WTC11 (cell line): Measurements from ENCODE around the gene VANGL2.

Source experiments
- ATF2 ChIP-seq: sonication (generic); formaldehyde crosslinking; IDR thresholded peaks from 2 replicates; pipeline ENCODE4 v1.8.1; 2022; ENCODE audit warnings: low read depth, missing genetic modification reagents, borderline replicate concordance
- CREB1 ChIP-seq: sonication (generic); formaldehyde crosslinking; IDR thresholded peaks from 2 replicates; pipeline ENCODE4 v1.8.0; 2023; ENCODE audit warnings: mild to moderate bottlenecking, missing genetic modification reagents
- CTCF ChIP-seq: fragments of 200-600 bp; IDR thresholded peaks from 2 replicates; pipeline ENCODE4 v1.8.0; 2022; ENCODE audit warnings: antibody characterized with exemption
- GABPB1 ChIP-seq: sonication (generic); formaldehyde crosslinking; IDR thresholded peaks from 2 replicates; pipeline ENCODE4 v1.8.1; 2023; ENCODE audit warnings: mild to moderate bottlenecking, missing genetic modification reagents
- GTF2I ChIP-seq: fragments of 250-450 bp; sonication (Bioruptor Pico); conservative IDR thresholded peaks from 2 replicates; pipeline ENCODE4 v1.4.0; 2021; ENCODE audit warnings: mild to moderate bottlenecking
- JUN ChIP-seq: sonication (generic); formaldehyde crosslinking; IDR thresholded peaks from 2 replicates; pipeline ENCODE4 v1.8.0; 2023; ENCODE audit warnings: mild to moderate bottlenecking, missing genetic modification reagents
- MAX ChIP-seq: sonication (generic); formaldehyde crosslinking; IDR thresholded peaks from 2 replicates; pipeline ENCODE4 v1.8.0; 2022; ENCODE audit warnings: mild to moderate bottlenecking, missing genetic modification reagents
- TEAD4 ChIP-seq: sonication (generic); formaldehyde crosslinking; IDR thresholded peaks from 2 replicates; pipeline ENCODE4 v1.8.0; 2022; ENCODE audit warnings: mild to moderate bottlenecking, missing genetic modification reagents
- TF ChIP-seq, protein P1 (sequence below): fragments of 250-450 bp; sonication (Bioruptor Pico); IDR thresholded peaks from 2 replicates; pipeline ENCODE4 v1.8.0; 2021; ENCODE audit warnings: mild to moderate bottlenecking
- TF ChIP-seq, protein P2 (sequence below): sonication (generic); formaldehyde crosslinking; IDR thresholded peaks from 2 replicates; pipeline ENCODE4 v1.8.1; 2022; ENCODE audit warnings: mild to moderate bottlenecking, missing genetic modification reagents, moderate library complexity, borderline replicate concordance
- TF ChIP-seq, protein P3 (sequence below): sonication (generic); formaldehyde crosslinking; IDR thresholded peaks from 2 replicates; pipeline ENCODE4 v1.8.1; 2023; ENCODE audit warnings: mild to moderate bottlenecking, missing genetic modification reagents, moderate library complexity
- TF ChIP-seq, protein P4 (sequence below): sonication (generic); formaldehyde crosslinking; IDR thresholded peaks from 2 replicates; pipeline ENCODE4 v1.8.1; 2023; ENCODE audit warnings: mild to moderate bottlenecking, moderate library complexity, missing genetic modification reagents

- TF ChIP-seq, protein P1, sequence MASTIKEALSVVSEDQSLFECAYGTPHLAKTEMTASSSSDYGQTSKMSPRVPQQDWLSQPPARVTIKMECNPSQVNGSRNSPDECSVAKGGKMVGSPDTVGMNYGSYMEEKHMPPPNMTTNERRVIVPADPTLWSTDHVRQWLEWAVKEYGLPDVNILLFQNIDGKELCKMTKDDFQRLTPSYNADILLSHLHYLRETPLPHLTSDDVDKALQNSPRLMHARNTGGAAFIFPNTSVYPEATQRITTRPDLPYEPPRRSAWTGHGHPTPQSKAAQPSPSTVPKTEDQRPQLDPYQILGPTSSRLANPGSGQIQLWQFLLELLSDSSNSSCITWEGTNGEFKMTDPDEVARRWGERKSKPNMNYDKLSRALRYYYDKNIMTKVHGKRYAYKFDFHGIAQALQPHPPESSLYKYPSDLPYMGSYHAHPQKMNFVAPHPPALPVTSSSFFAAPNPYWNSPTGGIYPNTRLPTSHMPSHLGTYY: no peak
- no peak for TF ChIP-seq CTCF
- no peak for TF ChIP-seq GABPB1 (CRISPR knock-in tag)
- TF ChIP-seq, protein P2, sequence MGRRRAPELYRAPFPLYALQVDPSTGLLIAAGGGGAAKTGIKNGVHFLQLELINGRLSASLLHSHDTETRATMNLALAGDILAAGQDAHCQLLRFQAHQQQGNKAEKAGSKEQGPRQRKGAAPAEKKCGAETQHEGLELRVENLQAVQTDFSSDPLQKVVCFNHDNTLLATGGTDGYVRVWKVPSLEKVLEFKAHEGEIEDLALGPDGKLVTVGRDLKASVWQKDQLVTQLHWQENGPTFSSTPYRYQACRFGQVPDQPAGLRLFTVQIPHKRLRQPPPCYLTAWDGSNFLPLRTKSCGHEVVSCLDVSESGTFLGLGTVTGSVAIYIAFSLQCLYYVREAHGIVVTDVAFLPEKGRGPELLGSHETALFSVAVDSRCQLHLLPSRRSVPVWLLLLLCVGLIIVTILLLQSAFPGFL (CRISPR knock-in tag): no peak
- no peak for TF ChIP-seq MAX (CRISPR knock-in tag)
- TF ChIP-seq, protein P3, sequence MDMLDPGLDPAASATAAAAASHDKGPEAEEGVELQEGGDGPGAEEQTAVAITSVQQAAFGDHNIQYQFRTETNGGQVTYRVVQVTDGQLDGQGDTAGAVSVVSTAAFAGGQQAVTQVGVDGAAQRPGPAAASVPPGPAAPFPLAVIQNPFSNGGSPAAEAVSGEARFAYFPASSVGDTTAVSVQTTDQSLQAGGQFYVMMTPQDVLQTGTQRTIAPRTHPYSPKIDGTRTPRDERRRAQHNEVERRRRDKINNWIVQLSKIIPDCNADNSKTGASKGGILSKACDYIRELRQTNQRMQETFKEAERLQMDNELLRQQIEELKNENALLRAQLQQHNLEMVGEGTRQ: no peak
- no peak for TF ChIP-seq ATF2
- no peak for TF ChIP-seq JUN
- no peak for TF ChIP-seq GTF2I
- no peak for TF ChIP-seq CREB1 (CRISPR knock-in tag)
- TF ChIP-seq TEAD4 (CRISPR knock-in tag): no peak
- TF ChIP-seq, protein P4, sequence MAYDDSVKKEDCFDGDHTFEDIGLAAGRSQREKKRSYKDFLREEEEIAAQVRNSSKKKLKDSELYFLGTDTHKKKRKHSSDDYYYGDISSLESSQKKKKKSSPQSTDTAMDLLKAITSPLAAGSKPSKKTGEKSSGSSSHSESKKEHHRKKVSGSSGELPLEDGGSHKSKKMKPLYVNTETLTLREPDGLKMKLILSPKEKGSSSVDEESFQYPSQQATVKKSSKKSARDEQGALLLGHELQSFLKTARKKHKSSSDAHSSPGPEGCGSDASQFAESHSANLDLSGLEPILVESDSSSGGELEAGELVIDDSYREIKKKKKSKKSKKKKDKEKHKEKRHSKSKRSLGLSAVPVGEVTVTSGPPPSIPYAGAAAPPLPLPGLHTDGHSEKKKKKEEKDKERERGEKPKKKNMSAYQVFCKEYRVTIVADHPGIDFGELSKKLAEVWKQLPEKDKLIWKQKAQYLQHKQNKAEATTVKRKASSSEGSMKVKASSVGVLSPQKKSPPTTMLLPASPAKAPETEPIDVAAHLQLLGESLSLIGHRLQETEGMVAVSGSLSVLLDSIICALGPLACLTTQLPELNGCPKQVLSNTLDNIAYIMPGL (CRISPR knock-in tag): no peak
Observed at GRCh38 chr1:160397651-160398050, 2.7 kb upstream of the VANGL2 start.
